HCT116 (cell line): ENCODE measurements around the gene MAPK4. TPM values are rescaled to one million over a fixed set of nuclear protein-coding genes. Genes with fewer than 3 reads are reported as not detected.

Source experiments
- ATAC-seq: fragments of 200-7000 bp; cut with Tn5 transposase; 2 replicates; pipeline ENCODE4 v1.9.1; 2020; ENCODE audit warnings: mild to moderate bottlenecking, moderate library complexity
- BruUV-seq: library from RNA; stranded (reverse); fragments of 400-500 nt; replicated peaks from 2 replicates; lab custom pipeline; 2021; lab: Mats Ljungman, UMichigan
- CTCF ChIA-PET: fragments of 300-600 bp; sonication (Branson Sonifier 250); formaldehyde crosslinking; loops from one replicate; lab custom pipeline; 2021; ENCODE audit warnings: antibody characterized with exemption; lab: Charles Lee
- POLR2A ChIA-PET: fragments of 300-600, 350-600 bp; sonication (Branson Sonifier 250); formaldehyde crosslinking; loops from one replicate; lab custom pipeline; 2021; ENCODE audit warnings: antibody characterized with exemption; lab: Charles Lee
- RAD21 ChIA-PET, 2 experiments: fragments of 300-600 bp; sonication (Branson Sonifier 250); formaldehyde crosslinking; loops; one replicate each; lab custom pipeline; 2023; ENCODE audit warnings: low total read pairs in 2 of 2; ENCODE audit not compliant: uncharacterized antibody in 2 of 2, unreplicated experiment in 2 of 2, low non-redundant PET in 1 of 2; lab: Charles Lee
- DNase-seq: peaks from one replicate; pipeline ENCODE4 v3.0.0-alpha.2; 2010; ENCODE audit warnings: low read depth, low spot score
- H2AFZ ChIP-seq: fragments of 200-600 bp; shearing (Covaris generic), sonication (generic); 2 replicates; pipeline ENCODE4 v1.6.1; 2017; ENCODE audit warnings: low read depth, mixed run types, mixed read lengths, antibody characterized with exemption, low read length; ENCODE audit not compliant: poor library complexity, severe bottlenecking
- H3K27ac ChIP-seq: 2 replicates; pipeline ENCODE4 v1.5.1; 2012; ENCODE audit warnings: low read depth, low read length
- H3K27me3 ChIP-seq: fragments of 200-600 bp; sonication (generic); 2 replicates; pipeline ENCODE4 v1.6.1; 2016; ENCODE audit warnings: mixed run types, low read length, mixed read lengths; ENCODE audit not compliant: insufficient read depth
- H3K36me3 ChIP-seq, 2 experiments: fragments of 200-500 bp in 1 of 2; fragments of 200-600 bp in 1 of 2; sonication (Bioruptor generic) in 1 of 2; sonication (generic) in 1 of 2; 2 replicates each; pipeline versions ENCODE4 v1.5.1 to v1.6.1; 2014 to 2016; ENCODE audit warnings: low read length in 2 of 2, inconsistent platforms in 1 of 2, mixed read lengths in 1 of 2, mixed run types in 1 of 2; ENCODE audit not compliant: insufficient read depth in 2 of 2, control insufficient read depth in 1 of 2
- H3K4me1 ChIP-seq, 2 experiments: fragments of 200-600 bp in 1 of 2; sonication (generic) in 1 of 2; 2 replicates each; pipeline versions ENCODE4 v1.5.1 to v1.6.1; 2012 to 2017; ENCODE audit warnings: low read length in 2 of 2, inconsistent platforms in 1 of 2, mild to moderate bottlenecking in 1 of 2, mixed read lengths in 1 of 2, mixed run types in 1 of 2, moderate library complexity in 1 of 2; ENCODE audit not compliant: insufficient read depth in 2 of 2, control insufficient read depth in 1 of 2
- H3K4me2 ChIP-seq: fragments of 200-600 bp; sonication (generic); 2 replicates; pipeline ENCODE4 v1.6.1; 2017; ENCODE audit warnings: mixed run types, low read length, mixed read lengths
- H3K4me3 ChIP-seq, 2 experiments: fragments of 200-600 bp in 1 of 2; sonication (generic) in 1 of 2; replicated peaks in 1 of 2; 2 replicates each; pipeline ENCODE4 v1.5.1; 2011 to 2016; ENCODE audit warnings: low read length in 2 of 2, control low read depth in 1 of 2, low read depth in 1 of 2, mild to moderate bottlenecking in 1 of 2, mixed read lengths in 1 of 2, mixed run types in 1 of 2
- H3K79me2 ChIP-seq: fragments of 200-600 bp; sonication (generic); 2 replicates; pipeline ENCODE4 v1.6.1; 2017; ENCODE audit warnings: mild to moderate bottlenecking, mixed run types, low read length, moderate library complexity, mixed read lengths; ENCODE audit not compliant: insufficient read depth
- H3K9ac ChIP-seq: fragments of 200-600 bp; sonication (generic); 2 replicates; pipeline ENCODE4 v1.6.1; 2016; ENCODE audit warnings: low read length, mixed read lengths
- H3K9me2 ChIP-seq: fragments of 200-600 bp; sonication (generic), shearing (Covaris generic); 2 replicates; pipeline ENCODE4 v1.6.1; 2017; ENCODE audit warnings: mixed run types, mild to moderate bottlenecking, moderate library complexity; ENCODE audit not compliant: insufficient read depth
- H3K9me3 ChIP-seq, 2 experiments: fragments of 200-500 bp in 1 of 2; fragments of 200-600 bp in 1 of 2; sonication (Bioruptor generic) in 1 of 2; sonication (generic) in 1 of 2; 2 replicates each; pipeline ENCODE4 v1.6.1; 2014 to 2017; ENCODE audit warnings: low read length in 2 of 2, mixed read lengths in 2 of 2, inconsistent platforms in 1 of 2, low read depth in 1 of 2, mild to moderate bottlenecking in 1 of 2, mixed run types in 1 of 2, moderate library complexity in 1 of 2; ENCODE audit not compliant: control insufficient read depth in 1 of 2, insufficient read depth in 1 of 2
- H4K20me1 ChIP-seq: fragments of 200-600 bp; sonication (generic), shearing (Covaris generic); 2 replicates; pipeline ENCODE4 v1.6.1; 2017; ENCODE audit warnings: mixed run types, mild to moderate bottlenecking, moderate library complexity; ENCODE audit not compliant: insufficient read depth
- ATF3 ChIP-seq: IDR thresholded peaks from 2 replicates; pipeline ENCODE4 v1.6.1; 2012
- CBX3 ChIP-seq: IDR thresholded peaks from 2 replicates; pipeline ENCODE4 v1.6.1; 2012; ENCODE audit warnings: low read depth
- CEBPB ChIP-seq: IDR thresholded peaks from 2 replicates; pipeline ENCODE4 v1.6.1; 2012; ENCODE audit warnings: low read depth
- EGR1 ChIP-seq: IDR thresholded peaks from 2 replicates; pipeline ENCODE4 v1.6.1; 2012; ENCODE audit warnings: low read depth
- ELF1 ChIP-seq: IDR thresholded peaks from 2 replicates; pipeline ENCODE4 v1.6.1; 2012; ENCODE audit warnings: low read depth, borderline replicate concordance
- EZH2phosphoT487 ChIP-seq: fragments of 200-600 bp; IDR thresholded peaks from 2 replicates; pipeline ENCODE4 v1.6.1; 2018; ENCODE audit warnings: antibody characterized with exemption, borderline replicate concordance
- FOSL1 ChIP-seq: IDR thresholded peaks from 2 replicates; pipeline ENCODE4 v1.6.1; 2012; ENCODE audit warnings: low read depth
- JUND ChIP-seq: IDR thresholded peaks from 2 replicates; pipeline ENCODE4 v1.6.1; 2012
- MAX ChIP-seq: IDR thresholded peaks from 2 replicates; pipeline ENCODE4 v1.6.1; 2012
- POLR2A ChIP-seq: IDR thresholded peaks from 2 replicates; pipeline ENCODE4 v1.7.0; 2011; ENCODE audit warnings: borderline replicate concordance; ENCODE audit not compliant: insufficient read depth, insufficient read length; ENCODE audit errors: extremely low read depth
- POLR2AphosphoS5 ChIP-seq: IDR thresholded peaks from 2 replicates; pipeline ENCODE4 v1.6.1; 2011; ENCODE audit warnings: mild to moderate bottlenecking, low read depth, low read length, moderate library complexity
- RAD21 ChIP-seq: IDR thresholded peaks from 2 replicates; pipeline ENCODE4 v1.6.1; 2012; ENCODE audit warnings: low read depth, mild to moderate bottlenecking
- REST ChIP-seq: IDR thresholded peaks from 2 replicates; pipeline ENCODE4 v1.6.1; 2012; ENCODE audit warnings: low read depth
- SIN3A ChIP-seq: IDR thresholded peaks from 2 replicates; pipeline ENCODE4 v1.6.1; 2012; ENCODE audit warnings: low read depth
- SP1 ChIP-seq: IDR thresholded peaks from 2 replicates; pipeline ENCODE4 v1.6.1; 2012; ENCODE audit warnings: low read depth
- SRF ChIP-seq: IDR thresholded peaks from 2 replicates; pipeline ENCODE4 v1.6.1; 2012; ENCODE audit warnings: low read depth
- TCF7L2 ChIP-seq: IDR thresholded peaks from 2 replicates; pipeline ENCODE4 v1.7.0; 2011; ENCODE audit warnings: borderline replicate concordance, inconsistent platforms; ENCODE audit not compliant: insufficient read depth, insufficient read length; ENCODE audit errors: extremely low read depth
- YY1 ChIP-seq: IDR thresholded peaks from 2 replicates; pipeline ENCODE4 v1.6.1; 2011; ENCODE audit warnings: low read length, low read depth, moderate library complexity, mild to moderate bottlenecking; ENCODE audit not compliant: insufficient replicate concordance; ENCODE audit errors: extremely low read depth
- ZFX ChIP-seq: fragments of 450-650 bp; IDR thresholded peaks from 2 replicates; pipeline ENCODE4 v1.6.1; 2017
- ZNF274 ChIP-seq: fragments of 200-500 bp; sonication (Bioruptor generic); IDR thresholded peaks from 2 replicates; pipeline ENCODE4 v1.6.1; 2014; ENCODE audit warnings: mild to moderate bottlenecking, low read depth, low read length, inconsistent platforms
- intact Hi-C: fragments of 100-400 bp; cut with micrococcal nuclease; formaldehyde crosslinking; loops from 2 replicates; pipeline ENCODE4 v1.10.0; 2022
- total RNA-seq: library from RNA; stranded (reverse); gene quantifications from one replicate; pipeline ENCODE4 v1.2.1, GENCODE V29; 2021; ENCODE audit not compliant: unreplicated experiment
- TF ChIP-seq, protein P1 (sequence below), 3 experiments: fragments of 200-600 bp in 1 of 3; sonication (generic) in 1 of 3; IDR thresholded peaks in 2 of 3; conservative IDR thresholded peaks in 1 of 3; 2 replicates each; pipeline ENCODE4 v1.5.1; 2012 to 2017; ENCODE audit warnings: low read depth in 2 of 3, low read length in 2 of 3, antibody characterized with exemption in 1 of 3, borderline replicate concordance in 1 of 3, control low read depth in 1 of 3, mild to moderate bottlenecking in 1 of 3, mixed read lengths in 1 of 3, mixed run types in 1 of 3, moderate library complexity in 1 of 3; ENCODE audit not compliant: insufficient read depth in 1 of 3
- TF ChIP-seq, protein P2 (sequence below): IDR thresholded peaks from 2 replicates; pipeline ENCODE4 v1.6.1; 2011; ENCODE audit warnings: mild to moderate bottlenecking, low read length, moderate library complexity; ENCODE audit not compliant: insufficient replicate concordance; ENCODE audit errors: extremely low read depth

MAPK4 gene
- total RNA-seq, 1 experiment from 2014 or later = 0.89 TPM

GRCh38 chr18:50662177-50662576 lies 102.3 kb downstream of the MAPK4 start:
- H3K4me3 ChIP-seq = no peak overlapping the region
- peak; percentile 8 for DNase-seq
- no peaks in the 10 kb centered on the region for H3K9me2 ChIP-seq
- peaks cover 0 to 11% of the 10 kb centered on the region in 2 experiments; a peak in 2 of 4 replicates for H3K4me1 ChIP-seq
- H2AFZ ChIP-seq = no peak overlapping the region
- H3K4me2 ChIP-seq = no peak overlapping the region
- H3K9me3 ChIP-seq = peaks cover 0 to 5% of the 10 kb centered on the region in 2 experiments; a peak in 1 of 4 replicates
- H3K27ac ChIP-seq = no peak overlapping the region
- H4K20me1 ChIP-seq = no peaks in the 10 kb centered on the region
- H3K79me2 ChIP-seq = no peaks in the 10 kb centered on the region
- no peaks in the 10 kb centered on the region for H3K36me3 ChIP-seq
- ATAC-seq = peak; percentile 58
- H3K27me3 ChIP-seq = no peaks in the 10 kb centered on the region
- ChIA-PET CTCF (no interaction called here), POLR2A (no interaction called here), RAD21 (no interaction called here)
- BruUV-seq = no TSS peak
- intact Hi-C loops = no loop called here
- H3K9ac ChIP-seq = no peak overlapping the region
- TF ChIP-seq SP1 (no peak), REST (no peak), RAD21 (peak; percentile 53; the same call in 1 of the 2 replicates), CEBPB (no peak), SIN3A (no peak), SRF (no peak), POLR2AphosphoS5 (no peak), YY1 (no peak), FOSL1 (no peak), MAX (no peak), CBX3 (peak; percentile 34; the same call in 1 of the 2 replicates), ZFX (no peak), EGR1 (no peak), TCF7L2 (no peak), EZH2phosphoT487 (no peak), ELF1 (no peak), ATF3 (no peak), JUND (no peak), POLR2A (no peak), ZNF274 (no peak)
- TF ChIP-seq, protein P1, sequence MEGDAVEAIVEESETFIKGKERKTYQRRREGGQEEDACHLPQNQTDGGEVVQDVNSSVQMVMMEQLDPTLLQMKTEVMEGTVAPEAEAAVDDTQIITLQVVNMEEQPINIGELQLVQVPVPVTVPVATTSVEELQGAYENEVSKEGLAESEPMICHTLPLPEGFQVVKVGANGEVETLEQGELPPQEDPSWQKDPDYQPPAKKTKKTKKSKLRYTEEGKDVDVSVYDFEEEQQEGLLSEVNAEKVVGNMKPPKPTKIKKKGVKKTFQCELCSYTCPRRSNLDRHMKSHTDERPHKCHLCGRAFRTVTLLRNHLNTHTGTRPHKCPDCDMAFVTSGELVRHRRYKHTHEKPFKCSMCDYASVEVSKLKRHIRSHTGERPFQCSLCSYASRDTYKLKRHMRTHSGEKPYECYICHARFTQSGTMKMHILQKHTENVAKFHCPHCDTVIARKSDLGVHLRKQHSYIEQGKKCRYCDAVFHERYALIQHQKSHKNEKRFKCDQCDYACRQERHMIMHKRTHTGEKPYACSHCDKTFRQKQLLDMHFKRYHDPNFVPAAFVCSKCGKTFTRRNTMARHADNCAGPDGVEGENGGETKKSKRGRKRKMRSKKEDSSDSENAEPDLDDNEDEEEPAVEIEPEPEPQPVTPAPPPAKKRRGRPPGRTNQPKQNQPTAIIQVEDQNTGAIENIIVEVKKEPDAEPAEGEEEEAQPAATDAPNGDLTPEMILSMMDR (IDR thresholded peaks at IDR 0.05 in 2 of 3, conservative IDR thresholded peaks at IDR 0.05 in 1 of 3; ENCODE audit: borderline replicate concordance in 1 of 3, insufficient read depth in 1 of 3, low read depth in 2 of 3, low read length in 2 of 3) = peak; percentile 28 to 76 (median 64); a peak in 5 of 6 replicates
- TF ChIP-seq, protein P2, sequence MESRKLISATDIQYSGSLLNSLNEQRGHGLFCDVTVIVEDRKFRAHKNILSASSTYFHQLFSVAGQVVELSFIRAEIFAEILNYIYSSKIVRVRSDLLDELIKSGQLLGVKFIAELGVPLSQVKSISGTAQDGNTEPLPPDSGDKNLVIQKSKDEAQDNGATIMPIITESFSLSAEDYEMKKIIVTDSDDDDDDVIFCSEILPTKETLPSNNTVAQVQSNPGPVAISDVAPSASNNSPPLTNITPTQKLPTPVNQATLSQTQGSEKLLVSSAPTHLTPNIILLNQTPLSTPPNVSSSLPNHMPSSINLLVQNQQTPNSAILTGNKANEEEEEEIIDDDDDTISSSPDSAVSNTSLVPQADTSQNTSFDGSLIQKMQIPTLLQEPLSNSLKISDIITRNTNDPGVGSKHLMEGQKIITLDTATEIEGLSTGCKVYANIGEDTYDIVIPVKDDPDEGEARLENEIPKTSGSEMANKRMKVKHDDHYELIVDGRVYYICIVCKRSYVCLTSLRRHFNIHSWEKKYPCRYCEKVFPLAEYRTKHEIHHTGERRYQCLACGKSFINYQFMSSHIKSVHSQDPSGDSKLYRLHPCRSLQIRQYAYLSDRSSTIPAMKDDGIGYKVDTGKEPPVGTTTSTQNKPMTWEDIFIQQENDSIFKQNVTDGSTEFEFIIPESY = no peak
